Activated T-cell treated with anti-CD3 and anti-CD28 coated beads, Interleukin-2, amount 50 U/mL, for 24 hours (primary cell): ENCODE results near the gene GAS2L3.
A peak's percentile ranks its signal among the peaks of the same experiment; 100 is the strongest.

Experiments used
- DNase-seq: peaks from one replicate; pipeline ENCODE4 v3.0.0-alpha.2; 2020
- H3K27ac Mint-ChIP-seq: 2 replicates; pipeline ENCODE4 v1.8.0; 2020; ENCODE audit warnings: mild to moderate bottlenecking, mixed read lengths
- H3K27me3 Mint-ChIP-seq: 2 replicates; pipeline ENCODE4 v1.8.0; 2020; ENCODE audit warnings: mixed read lengths
- H3K36me3 Mint-ChIP-seq: 2 replicates; pipeline ENCODE4 v1.8.0; 2020; ENCODE audit warnings: low read depth, mixed read lengths
- H3K4me1 Mint-ChIP-seq: 2 replicates; pipeline ENCODE4 v1.8.0; 2020; ENCODE audit warnings: low read depth, mixed read lengths
- H3K4me3 Mint-ChIP-seq: 2 replicates; pipeline ENCODE4 v1.8.0; 2020; ENCODE audit warnings: mild to moderate bottlenecking, moderate library complexity, mixed read lengths
- H3K9me3 Mint-ChIP-seq: 2 replicates; pipeline ENCODE4 v1.8.0; 2020; ENCODE audit warnings: mixed read lengths

GAS2L3 gene

GRCh38 chr12:100666588-100666987 lies 93.1 kb downstream of the GAS2L3 start:
- no peak for DNase-seq
- no peaks in the 10 kb centered on the region for H3K9me3 Mint-ChIP-seq
- H3K36me3 Mint-ChIP-seq = no peaks in the 10 kb centered on the region
- H3K27ac Mint-ChIP-seq = no peak overlapping the region
- H3K27me3 Mint-ChIP-seq = peaks cover 9% of the 10 kb centered on the region
- H3K4me1 Mint-ChIP-seq = no peaks in the 10 kb centered on the region
- no peak overlapping the region for H3K4me3 Mint-ChIP-seq

GRCh38 chr12:100668945-100669536 lies 95.6 kb downstream of the GAS2L3 start:
- DNase-seq = peak; percentile 54
- peaks cover 13% of the 10 kb centered on the region for H3K27me3 Mint-ChIP-seq
- H3K4me1 Mint-ChIP-seq = no peaks in the 10 kb centered on the region
- no peak overlapping the region for H3K27ac Mint-ChIP-seq
- no peaks in the 10 kb centered on the region for H3K36me3 Mint-ChIP-seq
- no peaks in the 10 kb centered on the region for H3K9me3 Mint-ChIP-seq
- H3K4me3 Mint-ChIP-seq = no peak overlapping the region

- DNase-seq = no peak
- no peaks in the 10 kb centered on the region for H3K4me1 Mint-ChIP-seq
- no peak overlapping the region for H3K4me3 Mint-ChIP-seq
- H3K9me3 Mint-ChIP-seq = no peaks in the 10 kb centered on the region
- no peaks in the 10 kb centered on the region for H3K36me3 Mint-ChIP-seq
- H3K27me3 Mint-ChIP-seq = peaks cover 16% of the 10 kb centered on the region
- no peak overlapping the region for H3K27ac Mint-ChIP-seq
Observed at GRCh38 chr12:100669922-100670321, 96.4 kb downstream of the GAS2L3 start.

GRCh38 chr12:100671396-100672074 lies 98.1 kb downstream of the GAS2L3 start:
- DNase-seq = no peak
- Mint-ChIP-seq H3K27me3 (peaks cover 16% of the 10 kb centered on the region), H3K9me3 (no peaks in the 10 kb centered on the region), H3K36me3 (no peaks in the 10 kb centered on the region), H3K27ac (no peak overlapping the region), H3K4me1 (no peaks in the 10 kb centered on the region), H3K4me3 (no peak overlapping the region)

GRCh38 chr12:100672075-100672592 lies 98.7 kb downstream of the GAS2L3 start:
- DNase-seq = peak; percentile 44
- H3K4me1 Mint-ChIP-seq = no peaks in the 10 kb centered on the region
- no peak overlapping the region for H3K27ac Mint-ChIP-seq
- H3K9me3 Mint-ChIP-seq = no peaks in the 10 kb centered on the region
- H3K4me3 Mint-ChIP-seq = no peak overlapping the region
- peaks cover 16% of the 10 kb centered on the region for H3K27me3 Mint-ChIP-seq
- no peaks in the 10 kb centered on the region for H3K36me3 Mint-ChIP-seq

- no peak overlapping the region for H3K27ac Mint-ChIP-seq
- H3K4me3 Mint-ChIP-seq = no peak overlapping the region
- H3K36me3 Mint-ChIP-seq = no peaks in the 10 kb centered on the region
- DNase-seq = no peak
- peaks cover 10% of the 10 kb centered on the region for H3K27me3 Mint-ChIP-seq
- H3K9me3 Mint-ChIP-seq = no peaks in the 10 kb centered on the region
- H3K4me1 Mint-ChIP-seq = no peaks in the 10 kb centered on the region
Observed at GRCh38 chr12:100674036-100674888, 100.8 kb downstream of the GAS2L3 start.
